Fibroblast of mammary gland (primary cell): ENCODE results near the gene IL17C.

Experiments used
- DNase-seq: peaks from one replicate; pipeline ENCODE4 v3.0.0-alpha.2; 2010; ENCODE audit warnings: low read depth
- H3K4me3 ChIP-seq: 2 replicates; pipeline ENCODE4 v1.5.1; 2011; ENCODE audit warnings: low read depth, mild to moderate bottlenecking, low read length, moderate library complexity; ENCODE audit not compliant: control insufficient read depth
- TF ChIP-seq, protein P1 (sequence below): conservative IDR thresholded peaks from 2 replicates; pipeline ENCODE4 v1.5.1; 2011; ENCODE audit warnings: low read depth, low read length, inconsistent platforms; ENCODE audit not compliant: control insufficient read depth, insufficient read depth

Gene IL17C

DNA sequence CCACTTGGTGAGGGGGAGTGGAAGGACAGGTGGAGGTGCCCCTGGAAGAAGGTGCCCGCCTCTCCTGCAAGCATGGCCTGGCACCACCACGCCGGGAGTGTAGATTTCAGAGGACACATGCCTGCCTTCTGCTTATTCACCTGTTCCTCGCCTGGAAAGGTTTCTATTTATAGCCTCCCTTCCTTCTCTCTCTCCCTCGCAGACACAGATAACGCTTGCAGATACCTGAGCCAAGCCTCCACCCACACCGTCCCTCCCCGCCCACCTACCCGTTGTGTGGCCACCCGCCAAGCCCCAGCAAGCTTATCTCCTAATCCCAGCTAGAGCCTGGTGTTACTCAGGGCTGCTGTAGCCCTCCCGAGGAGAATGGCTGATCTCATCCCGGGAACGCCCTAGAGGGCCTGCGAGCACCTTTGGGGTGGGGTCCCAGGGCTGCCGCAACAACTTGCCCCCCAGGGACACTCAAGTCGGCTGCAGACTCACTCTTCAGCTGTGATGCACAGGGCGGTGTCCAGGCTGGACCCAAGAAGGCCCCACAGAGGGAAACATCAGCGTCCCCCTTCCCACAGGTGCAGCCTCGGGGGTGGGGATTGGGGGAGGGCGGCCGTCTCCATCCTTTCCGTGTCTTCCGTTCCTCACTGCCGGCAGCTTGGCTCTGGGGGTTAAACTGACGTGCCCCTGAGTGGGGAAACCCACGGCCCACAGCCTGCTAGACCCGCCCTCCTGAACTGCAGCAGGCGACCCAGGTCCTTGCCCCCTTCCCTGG, 49.8 kb downstream of the IL17C start:
- no peak overlapping the region for H3K4me3 ChIP-seq
- DNase-seq, result no peak
- TF ChIP-seq, protein P1, sequence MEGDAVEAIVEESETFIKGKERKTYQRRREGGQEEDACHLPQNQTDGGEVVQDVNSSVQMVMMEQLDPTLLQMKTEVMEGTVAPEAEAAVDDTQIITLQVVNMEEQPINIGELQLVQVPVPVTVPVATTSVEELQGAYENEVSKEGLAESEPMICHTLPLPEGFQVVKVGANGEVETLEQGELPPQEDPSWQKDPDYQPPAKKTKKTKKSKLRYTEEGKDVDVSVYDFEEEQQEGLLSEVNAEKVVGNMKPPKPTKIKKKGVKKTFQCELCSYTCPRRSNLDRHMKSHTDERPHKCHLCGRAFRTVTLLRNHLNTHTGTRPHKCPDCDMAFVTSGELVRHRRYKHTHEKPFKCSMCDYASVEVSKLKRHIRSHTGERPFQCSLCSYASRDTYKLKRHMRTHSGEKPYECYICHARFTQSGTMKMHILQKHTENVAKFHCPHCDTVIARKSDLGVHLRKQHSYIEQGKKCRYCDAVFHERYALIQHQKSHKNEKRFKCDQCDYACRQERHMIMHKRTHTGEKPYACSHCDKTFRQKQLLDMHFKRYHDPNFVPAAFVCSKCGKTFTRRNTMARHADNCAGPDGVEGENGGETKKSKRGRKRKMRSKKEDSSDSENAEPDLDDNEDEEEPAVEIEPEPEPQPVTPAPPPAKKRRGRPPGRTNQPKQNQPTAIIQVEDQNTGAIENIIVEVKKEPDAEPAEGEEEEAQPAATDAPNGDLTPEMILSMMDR, result no peak
